Measurements from ENCODE around the gene SLC15A4.

DNA sequence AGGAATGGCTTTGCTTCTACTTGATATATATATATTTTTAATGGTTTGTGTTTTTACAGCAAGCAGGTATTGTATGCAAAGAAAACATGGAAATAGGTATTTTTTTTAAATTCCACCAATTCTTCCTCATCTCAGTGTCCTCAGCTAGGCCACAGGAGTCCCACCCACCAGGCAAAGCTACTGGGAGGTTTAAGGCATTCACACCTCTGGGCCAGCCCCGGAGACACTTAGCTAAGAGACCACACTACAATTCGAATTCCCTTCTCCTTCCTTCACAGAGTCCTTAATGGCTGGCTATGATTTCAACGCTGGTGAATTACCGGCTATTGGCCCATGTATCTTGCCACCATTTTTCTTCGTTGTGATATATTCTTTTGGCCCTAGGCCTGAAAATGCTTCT, 71.4 kb downstream of the SLC15A4 start:
- TF ChIP-seq, protein P1, sequence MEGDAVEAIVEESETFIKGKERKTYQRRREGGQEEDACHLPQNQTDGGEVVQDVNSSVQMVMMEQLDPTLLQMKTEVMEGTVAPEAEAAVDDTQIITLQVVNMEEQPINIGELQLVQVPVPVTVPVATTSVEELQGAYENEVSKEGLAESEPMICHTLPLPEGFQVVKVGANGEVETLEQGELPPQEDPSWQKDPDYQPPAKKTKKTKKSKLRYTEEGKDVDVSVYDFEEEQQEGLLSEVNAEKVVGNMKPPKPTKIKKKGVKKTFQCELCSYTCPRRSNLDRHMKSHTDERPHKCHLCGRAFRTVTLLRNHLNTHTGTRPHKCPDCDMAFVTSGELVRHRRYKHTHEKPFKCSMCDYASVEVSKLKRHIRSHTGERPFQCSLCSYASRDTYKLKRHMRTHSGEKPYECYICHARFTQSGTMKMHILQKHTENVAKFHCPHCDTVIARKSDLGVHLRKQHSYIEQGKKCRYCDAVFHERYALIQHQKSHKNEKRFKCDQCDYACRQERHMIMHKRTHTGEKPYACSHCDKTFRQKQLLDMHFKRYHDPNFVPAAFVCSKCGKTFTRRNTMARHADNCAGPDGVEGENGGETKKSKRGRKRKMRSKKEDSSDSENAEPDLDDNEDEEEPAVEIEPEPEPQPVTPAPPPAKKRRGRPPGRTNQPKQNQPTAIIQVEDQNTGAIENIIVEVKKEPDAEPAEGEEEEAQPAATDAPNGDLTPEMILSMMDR (IDR thresholded peaks at IDR 0.05; ENCODE audit: extremely low read depth in 1 of 2, insufficient read depth in 1 of 2, low read depth in 1 of 2, low read length in 2 of 2), result no peak
- TF ChIP-seq GATA2 (IDR thresholded peaks at IDR 0.05; ENCODE audit: insufficient read depth, insufficient read length, low read depth, low read length), result no peak

All from endothelial cell of umbilical vein (primary cell).